CD8-positive, alpha-beta memory T cell (primary cell): Measurements from ENCODE around the gene RDH13. TPM values are rescaled to one million over a fixed set of nuclear protein-coding genes. Genes with fewer than 3 reads are reported as not detected.

ENCODE experiments used
- CTCF ChIA-PET: fragments of 350-600 bp; sonication (Branson Sonifier 250); formaldehyde crosslinking; loops from one replicate; lab custom pipeline; 2021; ENCODE audit warnings: antibody characterized with exemption; lab: Charles Lee
- POLR2A ChIA-PET: fragments of 350-600 bp; sonication (Branson Sonifier 250); formaldehyde crosslinking; loops from one replicate; lab custom pipeline; 2021; ENCODE audit warnings: antibody characterized with exemption; lab: Charles Lee
- DNase-seq, 5 donors: peaks; one replicate each; pipeline versions ENCODE4 v3.0.0 to v3.0.0-alpha.2; 2020 to 2022; ENCODE audit warnings: mixed read lengths in 1 of 5
- H3K27ac ChIP-seq: one replicate; pipeline ENCODE4 v1.7.0; 2013; ENCODE audit warnings: low read depth, mild to moderate bottlenecking, low read length, moderate library complexity
- H3K27me3 ChIP-seq: 2 replicates; pipeline ENCODE4 v1.7.0; 2013; ENCODE audit warnings: low read length, mild to moderate bottlenecking; ENCODE audit not compliant: insufficient read depth, poor library complexity, severe bottlenecking
- H3K36me3 ChIP-seq: 2 replicates; pipeline ENCODE4 v1.7.0; 2013; ENCODE audit warnings: mild to moderate bottlenecking, low read length, moderate library complexity; ENCODE audit not compliant: insufficient read depth
- H3K4me1 ChIP-seq: 2 replicates; pipeline ENCODE4 v1.7.0; 2013; ENCODE audit warnings: mild to moderate bottlenecking, low read length, moderate library complexity; ENCODE audit not compliant: insufficient read depth
- H3K4me3 ChIP-seq: 2 replicates; pipeline ENCODE4 v1.7.0; 2013; ENCODE audit warnings: mild to moderate bottlenecking, low read length
- H3K9me3 ChIP-seq: 2 replicates; pipeline ENCODE4 v1.7.0; 2013; ENCODE audit warnings: mild to moderate bottlenecking, low read length
- H3K27ac Mint-ChIP-seq, 8 donors: one replicate each; pipeline ENCODE4 v1.8.0; 2020 to 2021; ENCODE audit warnings: mixed read lengths in 8 of 8, mild to moderate bottlenecking in 6 of 8, inconsistent platforms in 3 of 8, moderate library complexity in 3 of 8
- H3K27me3 Mint-ChIP-seq, 2 donors: one replicate each; pipeline ENCODE4 v1.8.0; 2020 to 2021; ENCODE audit warnings: mixed read lengths in 2 of 2, mild to moderate bottlenecking in 1 of 2, moderate library complexity in 1 of 2
- H3K36me3 Mint-ChIP-seq, 3 donors: one replicate each; pipeline ENCODE4 v1.8.0; 2020 to 2021; ENCODE audit warnings: mixed read lengths in 3 of 3, inconsistent platforms in 1 of 3, mild to moderate bottlenecking in 1 of 3
- H3K4me1 Mint-ChIP-seq, 3 donors: one replicate each; pipeline ENCODE4 v1.8.0; 2020 to 2021; ENCODE audit warnings: mixed read lengths in 3 of 3, inconsistent platforms in 1 of 3, mild to moderate bottlenecking in 1 of 3
- H3K4me3 Mint-ChIP-seq, 7 donors: one replicate each; pipeline ENCODE4 v1.8.0; 2020 to 2021; ENCODE audit warnings: mixed read lengths in 7 of 7, mild to moderate bottlenecking in 6 of 7, moderate library complexity in 4 of 7, inconsistent platforms in 2 of 7
- H3K9me3 Mint-ChIP-seq, 5 donors: one replicate each; pipeline ENCODE4 v1.8.0; 2020 to 2022; ENCODE audit warnings: mixed read lengths in 5 of 5, mild to moderate bottlenecking in 3 of 5, moderate library complexity in 2 of 5, inconsistent platforms in 1 of 5
- polyA plus RNA-seq: library from polyadenylated mRNA; unstranded; fragments of 300-500 nt; fragmentation: Illumina TruSeq; gene quantifications from one replicate; pipeline ENCODE4 v1.2.3, GENCODE V29; 2021
- total RNA-seq, 2 experiments: library from RNA; stranded (reverse); gene quantifications; one replicate each; pipeline ENCODE4 v1.2.3, GENCODE V29; 2021

Gene RDH13
- total and polyA plus RNA-seq, 3 experiments from 2014 or later = 15.8 to 22.2 (median 21.4) TPM

GRCh38 chr19:55103190-55103589 is 40.2 kb upstream of the RDH13 start:
- H3K4me1 ChIP-seq = no peaks in the 10 kb centered on the region
- Mint-ChIP-seq H3K9me3 (no peaks in the 10 kb centered on the region), H3K27me3 (no peaks in the 10 kb centered on the region), H3K4me1 (peaks cover 2 to 8% (median 3%) of the 10 kb centered on the region in 3 donors), H3K27ac (no peak overlapping the region), H3K36me3 (peaks cover 9 to 52% (median 13%) of the 10 kb centered on the region in 3 donors), H3K4me3 (no peak overlapping the region)
- no peak for DNase-seq
- ChIA-PET POLR2A (interaction anchor here (0.6 kb wide), 1 partner anchor 18 kb away, joined by 3 read pairs; no protein-coding TSS in a partner anchor), CTCF (interaction anchor here (1.0 kb wide), 1 partner anchor 14 kb away, joined by 3 read pairs; no protein-coding TSS in a partner anchor)
- no peaks in the 10 kb centered on the region for H3K9me3 ChIP-seq
- H3K27ac ChIP-seq = no peak overlapping the region
- no peak overlapping the region for H3K4me3 ChIP-seq
- H3K36me3 ChIP-seq = peaks cover 17% of the 10 kb centered on the region
- H3K27me3 ChIP-seq = no peaks in the 10 kb centered on the region

GRCh38 chr19:55101261-55101660 is 38.3 kb upstream of the RDH13 start:
- H3K36me3 ChIP-seq = peaks cover 17% of the 10 kb centered on the region
- Mint-ChIP-seq H3K4me1 (peaks cover 0 to 5% (median 4%) of the 10 kb centered on the region in 3 donors), H3K4me3 (no peak overlapping the region), H3K27me3 (no peaks in the 10 kb centered on the region), H3K27ac (peak overlapping the region in 1 of 8 donors; percentile 9), H3K9me3 (no peaks in the 10 kb centered on the region), H3K36me3 (peaks cover 5 to 46% (median 10%) of the 10 kb centered on the region in 3 donors)
- H3K9me3 ChIP-seq = no peaks in the 10 kb centered on the region
- no peaks in the 10 kb centered on the region for H3K4me1 ChIP-seq
- POLR2A ChIA-PET = no interaction called here
- CTCF ChIA-PET = interaction anchor here (1.0 kb wide), 1 partner anchor 12 kb away, joined by 5 read pairs; no protein-coding TSS in a partner anchor
- H3K27me3 ChIP-seq = no peaks in the 10 kb centered on the region
- H3K27ac ChIP-seq = no peak overlapping the region
- DNase-seq = no peak
- H3K4me3 ChIP-seq = no peak overlapping the region

- POLR2A ChIA-PET = no interaction called here
- DNase-seq = peak in 1 of 5 donors; percentile 42
- no peak overlapping the region for H3K4me3 Mint-ChIP-seq
- Histone ChIP-seq H3K27me3 (no peaks in the 10 kb centered on the region), H3K27ac (no peak overlapping the region), H3K4me1 (no peaks in the 10 kb centered on the region), H3K4me3 (no peak overlapping the region), H3K36me3 (peaks cover 17% of the 10 kb centered on the region), H3K9me3 (no peaks in the 10 kb centered on the region)
- H3K27me3 Mint-ChIP-seq = no peaks in the 10 kb centered on the region
- H3K4me1 Mint-ChIP-seq = peaks cover 0 to 2% (median 0%) of the 10 kb centered on the region in 3 donors
- H3K9me3 Mint-ChIP-seq = no peaks in the 10 kb centered on the region
- H3K36me3 Mint-ChIP-seq = peaks cover 5 to 46% (median 9%) of the 10 kb centered on the region in 3 donors
- no peak overlapping the region for H3K27ac Mint-ChIP-seq
- CTCF ChIA-PET = interaction anchor here (2.4 kb wide), 1 partner anchor 11 kb away, joined by 10 read pairs; no protein-coding TSS in a partner anchor
Observed at GRCh38 chr19:55099557-55100506, 36.9 kb upstream of the RDH13 start.

GRCh38 chr19:55098716-55099556 is 36.0 kb upstream of the RDH13 start:
- no peak overlapping the region for H3K27ac Mint-ChIP-seq
- no peaks in the 10 kb centered on the region for H3K9me3 Mint-ChIP-seq
- Histone ChIP-seq H3K9me3 (no peaks in the 10 kb centered on the region), H3K27ac (no peak overlapping the region), H3K4me3 (no peak overlapping the region), H3K4me1 (no peaks in the 10 kb centered on the region), H3K36me3 (peaks cover 17% of the 10 kb centered on the region), H3K27me3 (no peaks in the 10 kb centered on the region)
- H3K27me3 Mint-ChIP-seq = peaks cover 0 to 2% of the 10 kb centered on the region in 2 donors
- peaks cover 8 to 50% (median 9%) of the 10 kb centered on the region in 3 donors for H3K36me3 Mint-ChIP-seq
- peak in 1 of 5 donors; percentile 37 for DNase-seq
- no peak overlapping the region for H3K4me3 Mint-ChIP-seq
- CTCF ChIA-PET = interaction anchor here (2.4 kb wide), 1 partner anchor 10 kb away, joined by 10 read pairs; no protein-coding TSS in a partner anchor
- H3K4me1 Mint-ChIP-seq = peaks cover 0 to 2% (median 0%) of the 10 kb centered on the region in 3 donors
- POLR2A ChIA-PET = no interaction called here

GRCh38 chr19:55097864-55098715 is 35.1 kb upstream of the RDH13 start:
- peaks cover 0 to 2% of the 10 kb centered on the region in 2 donors for H3K27me3 Mint-ChIP-seq
- Histone ChIP-seq H3K4me3 (no peak overlapping the region), H3K27ac (no peak overlapping the region), H3K9me3 (no peaks in the 10 kb centered on the region), H3K27me3 (no peaks in the 10 kb centered on the region), H3K4me1 (no peaks in the 10 kb centered on the region), H3K36me3 (peaks cover 12% of the 10 kb centered on the region)
- no peaks in the 10 kb centered on the region for H3K9me3 Mint-ChIP-seq
- peak overlapping the region in 1 of 8 donors; percentile 50 for H3K27ac Mint-ChIP-seq
- no peak overlapping the region for H3K4me3 Mint-ChIP-seq
- ChIA-PET CTCF (interaction anchor here (2.4 kb wide), 1 partner anchor 9 kb away, joined by 10 read pairs; no protein-coding TSS in a partner anchor), POLR2A (no interaction called here)
- DNase-seq = peak in 1 of 5 donors; percentile 36
- peaks cover 0 to 2% (median 0%) of the 10 kb centered on the region in 3 donors for H3K4me1 Mint-ChIP-seq
- H3K36me3 Mint-ChIP-seq = peaks cover 8 to 44% (median 8%) of the 10 kb centered on the region in 3 donors

- no peak overlapping the region for H3K27ac Mint-ChIP-seq
- H3K4me3 Mint-ChIP-seq = no peak overlapping the region
- Histone ChIP-seq H3K4me3 (no peak overlapping the region), H3K36me3 (peaks cover 8% of the 10 kb centered on the region), H3K27ac (no peak overlapping the region), H3K4me1 (no peaks in the 10 kb centered on the region), H3K9me3 (no peaks in the 10 kb centered on the region), H3K27me3 (no peaks in the 10 kb centered on the region)
- H3K27me3 Mint-ChIP-seq = peaks cover 0 to 2% of the 10 kb centered on the region in 2 donors
- peaks cover 0 to 36% (median 3%) of the 10 kb centered on the region in 3 donors for H3K36me3 Mint-ChIP-seq
- peaks cover 0 to 2% (median 0%) of the 10 kb centered on the region in 3 donors for H3K4me1 Mint-ChIP-seq
- H3K9me3 Mint-ChIP-seq = no peaks in the 10 kb centered on the region
- ChIA-PET POLR2A (no interaction called here), CTCF (no interaction called here)
- peak in 1 of 5 donors; percentile 32 for DNase-seq
Observed at GRCh38 chr19:55096061-55096701, 33.2 kb upstream of the RDH13 start.
